SU-DHL-6 (cell line): Measurements from ENCODE around the gene PITPNC1.

Source experiments
- CTCF ChIP-seq: fragments of 200-600 bp; sonication (generic); IDR thresholded peaks from one replicate; pipeline ENCODE4 v1.5.1; 2017; ENCODE audit warnings: antibody characterized with exemption, mild to moderate bottlenecking, low read length, moderate library complexity; ENCODE audit not compliant: insufficient read depth, poor library complexity, severe bottlenecking
- EZH2phosphoT487 ChIP-seq: fragments of 200-600 bp; sonication (generic), shearing (Covaris generic); conservative IDR thresholded peaks from 2 replicates; pipeline ENCODE4 v1.6.1; 2018; ENCODE audit warnings: mild to moderate bottlenecking, antibody characterized with exemption, low read length, moderate library complexity, mixed read lengths

GRCh38 chr17:67520916-67521774 is 144.1 kb downstream of the PITPNC1 start:
- TF ChIP-seq CTCF (no peak), EZH2phosphoT487 (no peak)
